IgD-negative memory B cell (primary cell): ENCODE data around the gene ANKRD34A. TPM values are rescaled to one million over a fixed set of nuclear protein-coding genes. Genes with fewer than 3 reads are reported as not detected.

Source experiments
- H3K27ac Mint-ChIP-seq, 3 donors: one replicate each; pipeline ENCODE4 v1.8.0; 2020 to 2022; ENCODE audit warnings: mild to moderate bottlenecking in 3 of 3, mixed read lengths in 3 of 3, moderate library complexity in 1 of 3
- H3K27me3 Mint-ChIP-seq: one replicate; pipeline ENCODE4 v1.8.0; 2021; ENCODE audit warnings: mixed read lengths
- H3K36me3 Mint-ChIP-seq: one replicate; pipeline ENCODE4 v1.8.0; 2020; ENCODE audit warnings: mild to moderate bottlenecking, mixed read lengths
- H3K4me1 Mint-ChIP-seq, 3 donors: one replicate each; pipeline ENCODE4 v1.8.0; 2020 to 2022; ENCODE audit warnings: mixed read lengths in 3 of 3, mild to moderate bottlenecking in 1 of 3
- H3K4me3 Mint-ChIP-seq, 4 donors: one replicate each; pipeline ENCODE4 v1.8.0; 2020 to 2022; ENCODE audit warnings: mild to moderate bottlenecking in 4 of 4, mixed read lengths in 4 of 4, moderate library complexity in 3 of 4
- H3K9me3 Mint-ChIP-seq, 3 donors: one replicate each; pipeline ENCODE4 v1.8.0; 2020 to 2021; ENCODE audit warnings: mixed read lengths in 3 of 3, mild to moderate bottlenecking in 1 of 3
- polyA plus RNA-seq: library from polyadenylated mRNA; unstranded; fragments of 300-500 nt; fragmentation: Illumina TruSeq; gene quantifications from one replicate; pipeline ENCODE4 v1.2.3, GENCODE V29; 2021

ANKRD34A gene
- polyA plus RNA-seq, 1 donor from 2014 or later = 0.64 TPM

DNA sequence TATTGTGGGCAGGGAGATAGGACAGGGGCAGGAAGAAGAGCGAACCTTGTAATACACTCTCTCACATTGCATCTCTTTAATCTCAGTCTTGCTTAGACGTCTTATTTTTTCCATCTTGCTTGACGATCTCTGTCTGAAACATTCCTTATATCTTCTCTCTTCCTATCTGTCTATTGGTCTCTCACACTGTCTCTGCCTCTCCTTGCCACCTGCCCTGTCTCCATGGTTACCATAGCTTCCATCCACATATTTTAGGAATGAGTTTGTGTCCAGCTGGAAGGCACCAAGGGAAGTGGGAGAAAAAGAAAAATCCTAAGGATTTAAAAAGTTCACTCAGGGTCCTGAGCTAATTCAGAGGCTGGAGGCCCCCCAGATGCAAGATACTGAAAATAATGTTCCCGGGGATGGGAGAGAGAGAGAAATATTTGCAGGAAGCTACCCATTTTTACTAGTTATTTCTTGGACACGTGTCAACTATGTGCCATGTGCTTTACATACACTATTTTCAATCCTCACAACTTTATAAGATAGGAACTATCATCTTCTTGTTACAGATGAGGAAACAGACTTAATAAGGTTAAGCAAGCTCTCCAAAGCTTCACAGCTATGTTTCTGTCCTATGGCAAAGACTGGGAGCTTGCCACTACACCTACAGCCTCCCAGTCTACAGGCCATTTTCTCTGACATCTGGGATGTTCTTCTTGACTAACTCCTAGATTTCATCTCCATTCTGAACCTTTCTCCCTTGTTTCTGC, 933 bp downstream of the ANKRD34A start:
- H3K36me3 Mint-ChIP-seq = no peaks in the 10 kb centered on the region
- H3K4me3 Mint-ChIP-seq = peak overlapping the region; percentile 96 to 99 (median 98)
- peaks cover 36 to 49% (median 45%) of the 10 kb centered on the region in 3 donors for H3K4me1 Mint-ChIP-seq
- H3K27me3 Mint-ChIP-seq = peaks cover 1% of the 10 kb centered on the region
- peak overlapping the region; percentile 91 to 98 (median 97) for H3K27ac Mint-ChIP-seq
- peaks cover 0 to 2% (median 0%) of the 10 kb centered on the region in 3 donors for H3K9me3 Mint-ChIP-seq

DNA sequence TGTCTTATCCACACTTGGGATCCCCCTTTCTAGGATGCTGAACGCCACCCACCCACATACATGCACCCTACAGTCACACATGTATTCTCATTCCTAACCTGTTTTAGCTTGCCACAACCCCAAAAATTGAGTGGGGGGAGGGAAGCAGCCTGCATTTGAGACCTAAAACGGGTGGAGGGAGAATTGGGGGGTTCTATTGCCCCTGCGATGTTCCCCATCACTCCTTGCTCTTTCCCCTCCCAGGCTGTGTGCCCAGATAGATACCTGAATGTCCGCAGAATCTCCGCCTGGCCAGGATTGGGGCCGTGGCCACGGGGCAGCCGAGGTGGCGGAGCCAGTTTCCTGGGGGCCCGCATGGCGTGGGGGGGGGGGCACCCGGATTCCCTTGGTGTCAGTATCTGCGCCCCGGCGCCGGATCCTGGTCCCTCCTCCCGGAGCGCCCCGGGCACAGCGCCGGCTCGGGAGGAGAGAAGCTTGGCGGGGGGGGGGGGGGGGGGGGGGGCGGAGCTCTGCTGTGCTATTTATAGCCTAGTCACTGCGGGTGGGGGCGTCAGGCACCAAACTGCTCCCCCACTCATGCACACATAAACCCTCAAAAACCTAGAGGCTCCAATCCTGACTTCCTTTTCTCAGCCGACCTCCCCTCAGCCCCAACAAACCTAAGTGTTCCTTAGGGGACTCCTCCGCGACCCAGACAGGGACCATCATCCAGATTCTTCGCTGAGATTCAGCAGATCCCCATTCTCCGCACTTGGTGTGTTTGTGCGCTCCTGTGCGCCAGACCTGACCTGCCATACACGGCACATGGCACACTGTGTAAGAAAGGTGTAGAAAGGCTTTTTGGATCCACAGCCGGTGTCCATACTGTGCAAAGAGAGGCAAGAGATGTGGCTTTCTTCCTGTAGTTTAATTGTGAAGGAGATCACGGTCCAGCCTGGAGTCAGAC, 1.9 kb downstream of the ANKRD34A start:
- Mint-ChIP-seq H3K27ac (peak overlapping the region; percentile 24 to 98 (median 92)), H3K4me3 (peak overlapping the region; percentile 96 to 99 (median 98)), H3K36me3 (no peaks in the 10 kb centered on the region), H3K4me1 (peaks cover 41 to 51% (median 46%) of the 10 kb centered on the region in 3 donors), H3K9me3 (peaks cover 0 to under 1% (median 0%) of the 10 kb centered on the region in 3 donors), H3K27me3 (peaks cover 1% of the 10 kb centered on the region)

GRCh38 chr1:145961425-145962156, 2.8 kb downstream of the ANKRD34A start:
- peak overlapping the region; percentile 96 to 99 (median 98) for H3K4me3 Mint-ChIP-seq
- H3K27ac Mint-ChIP-seq = peak overlapping the region; percentile 6 to 88 (median 15)
- H3K27me3 Mint-ChIP-seq = peaks cover 1% of the 10 kb centered on the region
- no peaks in the 10 kb centered on the region for H3K36me3 Mint-ChIP-seq
- no peaks in the 10 kb centered on the region for H3K9me3 Mint-ChIP-seq
- H3K4me1 Mint-ChIP-seq = peaks cover 46 to 54% (median 54%) of the 10 kb centered on the region in 3 donors

DNA sequence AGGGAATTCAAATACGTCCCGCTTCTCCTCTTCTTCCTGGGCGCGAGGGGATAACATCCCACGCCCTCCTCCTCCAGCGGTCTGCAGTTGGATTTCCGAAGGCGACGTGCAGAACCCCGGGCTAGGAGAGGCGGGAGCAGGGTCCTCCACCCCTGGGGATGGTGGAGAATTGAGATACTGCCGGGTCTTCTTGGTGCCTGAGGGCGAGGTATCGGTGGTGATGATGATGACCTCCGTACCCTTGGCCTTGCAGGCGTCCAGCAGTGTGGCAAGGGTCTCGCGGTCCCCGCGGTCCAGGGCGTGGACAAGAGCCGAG, 3.3 kb downstream of the ANKRD34A start:
- peak overlapping the region in 2 of 3 donors; percentile 31 to 88 for H3K27ac Mint-ChIP-seq
- H3K36me3 Mint-ChIP-seq = no peaks in the 10 kb centered on the region
- no peaks in the 10 kb centered on the region for H3K9me3 Mint-ChIP-seq
- H3K4me1 Mint-ChIP-seq = peaks cover 49 to 57% (median 54%) of the 10 kb centered on the region in 3 donors
- H3K4me3 Mint-ChIP-seq = peak overlapping the region; percentile 96 to 99 (median 98)
- peaks cover 1% of the 10 kb centered on the region for H3K27me3 Mint-ChIP-seq

- H3K4me1 Mint-ChIP-seq = peaks cover 53 to 62% (median 54%) of the 10 kb centered on the region in 3 donors
- no peaks in the 10 kb centered on the region for H3K9me3 Mint-ChIP-seq
- peak overlapping the region; percentile 96 to 99 (median 98) for H3K4me3 Mint-ChIP-seq
- peaks cover 1% of the 10 kb centered on the region for H3K27me3 Mint-ChIP-seq
- peak overlapping the region in 2 of 3 donors; percentile 31 to 88 for H3K27ac Mint-ChIP-seq
- H3K36me3 Mint-ChIP-seq = no peaks in the 10 kb centered on the region
Measured at GRCh38 chr1:145960468-145961108, 3.8 kb downstream of the ANKRD34A start.

DNA sequence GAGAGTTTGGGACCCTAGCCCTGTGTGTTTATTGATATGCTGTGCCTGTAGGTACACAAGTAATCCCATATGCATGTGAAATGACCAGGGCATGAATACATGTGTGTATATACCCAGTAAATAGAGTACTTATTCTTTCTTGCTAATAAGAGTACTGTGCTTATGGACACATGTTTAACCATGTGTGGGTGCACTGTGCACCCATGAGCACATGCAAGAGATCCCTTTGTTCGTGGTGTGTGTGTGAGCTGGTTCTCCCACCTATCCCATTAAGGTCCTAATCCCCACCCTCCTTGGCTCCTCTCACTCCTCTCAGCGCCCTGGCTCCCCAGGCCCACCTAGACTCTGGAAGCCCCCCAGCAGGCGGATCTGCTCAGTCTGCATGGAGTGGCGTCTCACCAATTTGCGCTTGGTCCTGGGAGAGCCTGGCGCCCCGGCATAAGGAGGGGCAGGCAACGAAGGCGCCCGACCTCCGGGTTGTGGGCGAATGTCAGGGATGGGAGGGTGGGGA, 4.4 kb downstream of the ANKRD34A start:
- Mint-ChIP-seq H3K36me3 (no peaks in the 10 kb centered on the region), H3K4me1 (peaks cover 53 to 62% (median 54%) of the 10 kb centered on the region in 3 donors), H3K9me3 (no peaks in the 10 kb centered on the region), H3K4me3 (peak overlapping the region; percentile 91 to 99 (median 96)), H3K27ac (peak overlapping the region in 1 of 3 donors; percentile 41), H3K27me3 (peaks cover 1% of the 10 kb centered on the region)

DNA sequence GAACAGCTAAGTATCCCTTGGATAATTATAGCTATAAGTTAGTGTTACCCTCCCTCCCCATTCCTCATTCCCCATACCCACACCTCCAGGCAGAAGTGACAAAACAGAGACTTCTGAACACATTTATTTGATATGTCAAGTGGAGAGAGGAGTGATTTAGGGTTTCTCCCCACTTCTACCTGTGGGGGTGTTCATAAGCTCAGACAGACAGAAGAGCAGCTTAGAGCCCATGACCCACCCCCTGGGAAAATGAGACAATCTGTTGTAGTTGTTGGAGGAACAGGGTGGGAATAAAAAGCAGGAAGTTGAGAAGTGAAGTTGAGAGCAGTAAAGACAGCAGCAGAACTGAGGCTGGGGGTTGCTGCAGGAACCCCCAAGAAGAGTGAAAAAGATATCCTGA, 5.0 kb downstream of the ANKRD34A start:
- H3K36me3 Mint-ChIP-seq = no peaks in the 10 kb centered on the region
- peaks cover 1% of the 10 kb centered on the region for H3K27me3 Mint-ChIP-seq
- H3K27ac Mint-ChIP-seq = peak overlapping the region; percentile 41 to 93 (median 84)
- H3K4me3 Mint-ChIP-seq = peak overlapping the region; percentile 91 to 99 (median 96)
- no peaks in the 10 kb centered on the region for H3K9me3 Mint-ChIP-seq
- H3K4me1 Mint-ChIP-seq = peaks cover 52 to 67% (median 53%) of the 10 kb centered on the region in 3 donors

GRCh38 chr1:145958734-145959133, 5.6 kb downstream of the ANKRD34A start:
- Mint-ChIP-seq H3K9me3 (no peaks in the 10 kb centered on the region), H3K36me3 (no peaks in the 10 kb centered on the region), H3K27ac (peak overlapping the region; percentile 41 to 84 (median 48)), H3K4me1 (peaks cover 47 to 65% (median 50%) of the 10 kb centered on the region in 3 donors), H3K27me3 (peaks cover 1% of the 10 kb centered on the region), H3K4me3 (peak overlapping the region in 3 of 4 donors; percentile 7 to 99 (median 38))

DNA sequence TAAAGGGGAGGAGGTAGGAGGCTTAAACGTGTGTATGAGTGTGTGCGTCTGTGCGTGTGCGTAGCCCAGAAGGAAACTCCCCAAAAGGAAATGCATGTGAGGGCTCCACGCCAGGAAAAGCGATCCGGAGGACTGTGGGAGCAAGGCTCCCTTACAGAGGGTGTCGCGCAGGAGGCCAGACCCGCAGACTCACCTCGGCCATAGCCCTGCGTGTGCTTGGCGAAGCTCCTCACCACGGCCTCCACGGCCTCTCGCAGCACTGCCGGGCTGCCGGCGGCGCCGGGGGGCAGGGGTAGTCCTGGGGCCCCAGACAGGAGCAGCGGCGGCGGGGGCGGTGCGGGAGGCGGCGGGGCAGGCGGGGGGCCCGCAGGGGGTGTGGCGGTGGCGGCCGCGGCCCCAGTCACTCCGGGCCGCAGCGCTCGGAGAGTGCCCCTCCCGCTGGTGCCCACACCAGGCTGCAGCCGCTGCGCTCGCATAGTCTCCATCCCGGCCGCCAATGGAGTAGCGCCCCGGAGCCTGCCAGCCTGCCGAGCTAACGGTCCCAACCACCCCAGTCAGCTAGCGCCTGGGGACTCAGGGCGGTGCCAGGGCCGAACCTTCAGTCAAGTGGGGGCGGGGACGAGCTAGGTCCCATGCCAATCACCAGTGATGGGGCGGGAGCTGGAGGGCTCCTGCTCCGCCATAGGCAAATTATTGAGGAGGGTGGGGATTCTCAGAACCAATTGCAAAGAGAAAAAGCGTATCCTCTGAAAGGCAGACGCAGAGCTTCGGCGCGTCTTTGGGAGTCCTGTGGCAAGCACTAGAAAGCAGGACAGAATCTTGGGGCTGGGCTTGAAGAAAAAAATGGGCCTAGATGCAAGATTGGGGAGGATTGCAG, 6.7 kb downstream of the ANKRD34A start, which contains the start of gene LIX1L:
Gene LIX1L, minus strand, starts transcription at position 575 of the 877 bp plus-strand sequence. Its CDS starts 90 bp downstream, at position 485.
- H3K9me3 Mint-ChIP-seq = no peaks in the 10 kb centered on the region
- H3K36me3 Mint-ChIP-seq = no peaks in the 10 kb centered on the region
- H3K27me3 Mint-ChIP-seq = peaks cover 1% of the 10 kb centered on the region
- peak within 1 kb of the TSS; percentile 92 to 99 (median 97) for H3K4me3 Mint-ChIP-seq
- H3K27ac Mint-ChIP-seq = peak within 1 kb of the TSS; percentile 41 to 96 (median 84)
- peaks cover 40 to 60% (median 45%) of the 10 kb centered on the region in 3 donors for H3K4me1 Mint-ChIP-seq

GRCh38 chr1:145956781-145957442, 7.5 kb downstream of the ANKRD34A start:
- Mint-ChIP-seq H3K4me3 (peak overlapping the region; percentile 92 to 99 (median 97)), H3K4me1 (peaks cover 39 to 60% (median 42%) of the 10 kb centered on the region in 3 donors), H3K27ac (peak overlapping the region; percentile 41 to 90 (median 84)), H3K36me3 (no peaks in the 10 kb centered on the region), H3K9me3 (no peaks in the 10 kb centered on the region), H3K27me3 (no peaks in the 10 kb centered on the region)

DNA sequence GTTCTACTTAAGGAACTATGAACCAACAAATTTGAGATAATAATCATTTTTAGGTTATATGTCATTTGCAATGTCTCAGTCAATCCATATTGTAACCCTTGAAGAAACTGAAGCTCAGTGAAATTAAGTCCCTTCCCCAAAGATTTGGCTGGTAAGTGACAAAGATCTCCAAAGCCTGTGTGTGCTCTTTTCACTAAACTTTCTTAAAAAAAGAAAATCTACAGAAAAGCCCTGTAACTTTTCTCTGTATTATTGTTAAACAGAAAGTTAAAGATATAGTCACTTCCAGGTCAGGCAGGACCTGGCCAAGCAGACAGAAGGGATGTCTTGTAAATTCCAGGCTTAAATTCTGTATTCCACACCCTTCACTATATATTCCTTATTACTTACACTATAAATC, 8.0 kb downstream of the ANKRD34A start:
- peaks cover 39 to 60% (median 41%) of the 10 kb centered on the region in 3 donors for H3K4me1 Mint-ChIP-seq
- H3K27me3 Mint-ChIP-seq = no peaks in the 10 kb centered on the region
- H3K9me3 Mint-ChIP-seq = no peaks in the 10 kb centered on the region
- H3K4me3 Mint-ChIP-seq = peak overlapping the region; percentile 92 to 99 (median 97)
- peak overlapping the region; percentile 18 to 41 (median 28) for H3K27ac Mint-ChIP-seq
- H3K36me3 Mint-ChIP-seq = no peaks in the 10 kb centered on the region

DNA sequence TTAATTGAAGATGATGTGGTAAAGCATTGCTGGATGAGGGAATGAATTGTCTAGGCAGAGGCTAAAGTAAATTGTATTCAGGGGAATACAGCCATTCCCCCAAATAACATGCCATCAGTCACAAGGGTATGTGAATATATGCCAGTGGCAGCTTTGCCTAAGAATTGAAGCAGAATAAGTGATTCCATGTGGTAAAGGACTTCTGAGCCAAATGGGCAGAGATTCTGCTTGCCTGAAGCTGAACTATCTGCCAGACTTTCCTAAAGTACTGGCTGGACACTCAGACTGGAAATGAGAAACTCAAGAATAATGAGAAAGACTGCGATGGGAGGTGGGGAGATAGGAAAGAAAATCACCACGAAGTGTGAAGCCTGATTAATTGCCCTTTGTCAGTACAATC, 8.9 kb downstream of the ANKRD34A start:
- no peaks in the 10 kb centered on the region for H3K27me3 Mint-ChIP-seq
- H3K36me3 Mint-ChIP-seq = no peaks in the 10 kb centered on the region
- peak overlapping the region in 2 of 4 donors; percentile 64 to 96 for H3K4me3 Mint-ChIP-seq
- no peaks in the 10 kb centered on the region for H3K9me3 Mint-ChIP-seq
- no peak overlapping the region for H3K27ac Mint-ChIP-seq
- H3K4me1 Mint-ChIP-seq = peaks cover 38 to 60% (median 39%) of the 10 kb centered on the region in 3 donors
